ENCODE data around the gene ORAI3. TPM values are rescaled to one million over a fixed set of nuclear protein-coding genes. Genes with fewer than 3 reads are reported as not detected.
A peak's percentile ranks its signal among the peaks of the same experiment; 100 is the strongest.

Gene ORAI3
- total RNA-seq, 6 donors from 2014 or later: 22.2 to 33.9 (median 28.4) TPM

GRCh38 chr16:30996324-30996984 is 47.6 kb downstream of the ORAI3 start:
- H3K27ac ChIP-seq: peak overlapping the region in 3 of 4 donors; percentile 32 to 84 (median 62)
- H3K36me3 ChIP-seq: no peaks in the 10 kb centered on the region
- H3K9me3 ChIP-seq: no peaks in the 10 kb centered on the region
- H3K27me3 ChIP-seq: no peaks in the 10 kb centered on the region
- TF ChIP-seq POLR2AphosphoS5 (IDR thresholded peaks at IDR 0.05): no peak
- TF ChIP-seq POLR2A (IDR thresholded peaks at IDR 0.05): no peak
- no peak for TF ChIP-seq CTCF (IDR thresholded peaks at IDR 0.05)
- TF ChIP-seq EP300 (IDR thresholded peaks at IDR 0.05): no peak
- H3K4me3 ChIP-seq: peak overlapping the region; percentile 36 to 56 (median 44)
- peaks cover 14 to 17% (median 15%) of the 10 kb centered on the region in 4 donors for H3K4me1 ChIP-seq
- WGBS, 2 donors: 24 to 40% methylated on average over 14 to 22 of the region's 23 CpGs
- ATAC-seq (ENCODE audit: low FRiP score in 2 of 2): peak in 1 of 2 donors; percentile 71
- no peak for DNase-seq

GRCh38 chr16:30996985-30997724 is 48.3 kb downstream of the ORAI3 start:
- 2 to 10% methylated on average over 16 to 56 of the region's 60 CpGs for WGBS, 2 donors

GRCh38 chr16:30997725-30998711 is 49.1 kb downstream of the ORAI3 start:
- Histone ChIP-seq H3K4me3 (peak overlapping the region; percentile 36 to 56 (median 44)), H3K36me3 (no peaks in the 10 kb centered on the region), H3K9me3 (no peaks in the 10 kb centered on the region), H3K27me3 (no peaks in the 10 kb centered on the region), H3K27ac (peak overlapping the region in 2 of 4 donors; percentile 50 to 84), H3K4me1 (peaks cover 14 to 17% (median 15%) of the 10 kb centered on the region in 4 donors)
- TF ChIP-seq CTCF (IDR thresholded peaks at IDR 0.05) (no peak), POLR2A (IDR thresholded peaks at IDR 0.05) (no peak), POLR2AphosphoS5 (IDR thresholded peaks at IDR 0.05) (no peak), EP300 (IDR thresholded peaks at IDR 0.05) (no peak)
- ATAC-seq (ENCODE audit: low FRiP score in 2 of 2): peak in 1 of 2 donors; percentile 43
- DNase-seq: no peak
- 60 to 76% methylated on average over 14 to 21 of the region's 21 CpGs for WGBS, 2 donors

More at GRCh38 chr16:30996985-30997724, 48.3 kb downstream of the ORAI3 start:
- peaks cover 14 to 17% (median 15%) of the 10 kb centered on the region in 4 donors for H3K4me1 ChIP-seq
- ATAC-seq (ENCODE audit: low FRiP score in 2 of 2): peak; percentile 91 to 96
- H3K9me3 ChIP-seq: no peaks in the 10 kb centered on the region
- H3K27me3 ChIP-seq: no peaks in the 10 kb centered on the region
- peak overlapping the region; percentile 36 to 56 (median 44) for H3K4me3 ChIP-seq
- DNase-seq: peak; percentile 88 to 96
- H3K36me3 ChIP-seq: no peaks in the 10 kb centered on the region
- TF ChIP-seq POLR2AphosphoS5 (IDR thresholded peaks at IDR 0.05) (peak; percentile 40 to 45), EP300 (IDR thresholded peaks at IDR 0.05) (no peak), POLR2A (IDR thresholded peaks at IDR 0.05) (peak in 2 of 4 donors; percentile 30 to 69), CTCF (IDR thresholded peaks at IDR 0.05) (no peak)
- H3K27ac ChIP-seq: peak overlapping the region in 3 of 4 donors; percentile 32 to 84 (median 62)

- Histone ChIP-seq H3K4me3 (no peak overlapping the region), H3K9me3 (no peaks in the 10 kb centered on the region), H3K27me3 (no peaks in the 10 kb centered on the region), H3K27ac (no peak overlapping the region), H3K4me1 (peaks cover 14 to 17% (median 15%) of the 10 kb centered on the region in 4 donors), H3K36me3 (no peaks in the 10 kb centered on the region)
- 70 to 72% methylated on average over 6 of the region's 6 CpGs for WGBS, 2 donors
- TF ChIP-seq EP300 (IDR thresholded peaks at IDR 0.05) (no peak), POLR2A (IDR thresholded peaks at IDR 0.05) (no peak), POLR2AphosphoS5 (IDR thresholded peaks at IDR 0.05) (no peak), CTCF (IDR thresholded peaks at IDR 0.05) (no peak)
- ATAC-seq (ENCODE audit: low FRiP score in 2 of 2) (no peak), DNase-seq (no peak)
These were observed 50.2 kb downstream of the ORAI3 start for GRCh38 chr16:30998852-30999761.

Measured in upper lobe of left lung (tissue), 6 donors.